Naive thymus-derived CD8-positive, alpha-beta T cell (primary cell): ENCODE data around the gene WRAP73. TPM values are rescaled to one million over a fixed set of nuclear protein-coding genes. Genes with fewer than 3 reads are reported as not detected.

Source experiments
- ATAC-seq, 2 donors: fragments of 150-1000 bp; cut with Tn5 transposase in 1 of 2; sonication (Bioruptor Pico), chemical (Tn5 transposase) in 1 of 2; 1 replicate in 1 of 2; 2 replicates in 1 of 2; pipeline ENCODE4 v1.10.0; 2021; ENCODE audit warnings: mild to moderate bottlenecking in 2 of 2, moderate library complexity in 2 of 2
- POLR2A ChIA-PET: fragments of 350-600 bp; sonication (Branson Sonifier 250); formaldehyde crosslinking; loops from one replicate; lab custom pipeline; 2021; ENCODE audit warnings: antibody characterized with exemption; lab: Charles Lee
- DNase-seq, 10 donors: peaks; one replicate each; pipeline versions ENCODE4 v3.0.0 to v3.0.0-alpha.2; 2020 to 2022
- H3K27ac Mint-ChIP-seq, 10 donors: one replicate each; pipeline ENCODE4 v1.8.0; 2020 to 2022; ENCODE audit warnings: mild to moderate bottlenecking in 10 of 10, mixed read lengths in 10 of 10, moderate library complexity in 4 of 10, inconsistent platforms in 1 of 10
- H3K27me3 Mint-ChIP-seq, 5 donors: one replicate each; pipeline ENCODE4 v1.8.0; 2021 to 2022; ENCODE audit warnings: mixed read lengths in 5 of 5
- H3K36me3 Mint-ChIP-seq, 3 donors: one replicate each; pipeline ENCODE4 v1.8.0; 2020 to 2022; ENCODE audit warnings: mixed read lengths in 3 of 3, mild to moderate bottlenecking in 2 of 3, inconsistent platforms in 1 of 3
- H3K4me1 Mint-ChIP-seq, 4 donors: one replicate each; pipeline ENCODE4 v1.8.0; 2021 to 2022; ENCODE audit warnings: mixed read lengths in 4 of 4
- H3K4me3 Mint-ChIP-seq, 10 donors: one replicate each; pipeline ENCODE4 v1.8.0; 2020 to 2022; ENCODE audit warnings: mild to moderate bottlenecking in 10 of 10, mixed read lengths in 10 of 10, moderate library complexity in 6 of 10, inconsistent platforms in 1 of 10
- H3K9me3 Mint-ChIP-seq, 9 donors: one replicate each; pipeline ENCODE4 v1.8.0; 2020 to 2022; ENCODE audit warnings: mixed read lengths in 9 of 9, mild to moderate bottlenecking in 3 of 9, inconsistent platforms in 1 of 9, moderate library complexity in 1 of 9
- polyA plus RNA-seq, 3 donors: library from polyadenylated mRNA; unstranded; fragments of 300-500 nt; fragmentation: Illumina TruSeq; gene quantifications; one replicate each; pipeline ENCODE4 v1.2.3, GENCODE V29; 2021
- total RNA-seq, 8 experiments: library from RNA in 2 of 8; stranded (reverse) in 2 of 8; gene quantifications; one replicate each; pipeline ENCODE4 v1.2.3 and lab custom pipeline; 2021 to 2026

Gene WRAP73
- total and polyA plus RNA-seq, 5 experiments from 2014 or later = 26.3 to 46.8 (median 32.1) TPM

DNA sequence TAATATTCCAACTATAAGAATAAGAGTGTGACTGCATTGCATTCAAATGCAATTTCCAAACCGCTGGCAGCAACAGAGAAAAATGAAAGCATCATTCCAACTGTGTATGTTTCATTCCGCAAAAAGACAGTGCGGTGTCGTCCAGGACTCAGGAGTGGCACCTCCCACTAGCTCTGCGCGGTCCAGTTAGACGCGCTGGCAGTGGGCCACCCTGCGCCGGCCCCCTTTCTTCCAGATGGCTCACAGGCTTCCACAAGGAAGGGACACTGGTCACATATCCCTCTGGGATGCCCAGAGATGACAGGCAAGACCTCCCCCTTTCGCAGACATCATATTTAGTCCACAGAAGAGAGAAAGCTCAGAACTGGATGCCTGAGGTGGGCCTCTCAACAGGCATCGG, 11.9 kb downstream of the WRAP73 start:
- H3K27me3 Mint-ChIP-seq = no peaks in the 10 kb centered on the region
- no peak for DNase-seq
- POLR2A ChIA-PET = interaction anchor here (0.9 kb wide), 1 partner anchor 11 kb away, joined by 3 read pairs; no protein-coding TSS in a partner anchor
- no peak for ATAC-seq
- peaks cover 0 to 69% (median 13%) of the 10 kb centered on the region in 3 donors for H3K36me3 Mint-ChIP-seq
- no peaks in the 10 kb centered on the region for H3K9me3 Mint-ChIP-seq
- no peak overlapping the region for H3K4me3 Mint-ChIP-seq
- H3K27ac Mint-ChIP-seq = no peak overlapping the region
- peaks cover 0 to 4% (median 2%) of the 10 kb centered on the region in 4 donors for H3K4me1 Mint-ChIP-seq

DNA sequence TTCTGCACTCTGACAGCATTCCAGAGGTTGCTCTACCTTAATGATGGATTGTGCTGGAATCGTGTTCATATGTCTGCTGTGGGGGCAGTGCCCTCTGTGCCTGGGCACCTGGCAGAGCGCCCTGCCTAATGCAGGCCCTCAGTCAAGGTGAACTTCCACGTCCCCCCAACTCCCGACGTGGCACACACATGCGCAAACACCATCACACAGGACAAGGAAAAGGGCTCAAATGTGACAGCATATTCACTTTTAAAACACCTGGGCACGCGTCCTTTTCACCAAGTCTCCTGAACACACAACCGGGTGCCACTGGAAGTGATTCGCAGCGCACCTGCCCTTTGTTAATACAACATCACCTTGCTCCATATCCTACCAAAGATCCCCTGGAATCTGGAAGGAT, 13.4 kb downstream of the WRAP73 start:
- POLR2A ChIA-PET = no interaction called here
- no peak for DNase-seq
- Mint-ChIP-seq H3K27me3 (no peaks in the 10 kb centered on the region), H3K36me3 (peaks cover 0 to 59% (median 13%) of the 10 kb centered on the region in 3 donors), H3K4me3 (peak overlapping the region in 1 of 10 donors; percentile 41), H3K9me3 (no peaks in the 10 kb centered on the region), H3K4me1 (peaks cover 0 to 4% (median 0%) of the 10 kb centered on the region in 4 donors), H3K27ac (no peak overlapping the region)
- no peak for ATAC-seq

GRCh38 chr1:3636080-3636479, 13.8 kb downstream of the WRAP73 start:
- POLR2A ChIA-PET = no interaction called here
- Mint-ChIP-seq H3K4me3 (no peak overlapping the region), H3K27me3 (no peaks in the 10 kb centered on the region), H3K27ac (no peak overlapping the region), H3K36me3 (peaks cover 0 to 57% (median 13%) of the 10 kb centered on the region in 3 donors), H3K4me1 (peaks cover 0 to 4% (median 0%) of the 10 kb centered on the region in 4 donors), H3K9me3 (no peaks in the 10 kb centered on the region)
- no peak for ATAC-seq
- no peak for DNase-seq

DNA sequence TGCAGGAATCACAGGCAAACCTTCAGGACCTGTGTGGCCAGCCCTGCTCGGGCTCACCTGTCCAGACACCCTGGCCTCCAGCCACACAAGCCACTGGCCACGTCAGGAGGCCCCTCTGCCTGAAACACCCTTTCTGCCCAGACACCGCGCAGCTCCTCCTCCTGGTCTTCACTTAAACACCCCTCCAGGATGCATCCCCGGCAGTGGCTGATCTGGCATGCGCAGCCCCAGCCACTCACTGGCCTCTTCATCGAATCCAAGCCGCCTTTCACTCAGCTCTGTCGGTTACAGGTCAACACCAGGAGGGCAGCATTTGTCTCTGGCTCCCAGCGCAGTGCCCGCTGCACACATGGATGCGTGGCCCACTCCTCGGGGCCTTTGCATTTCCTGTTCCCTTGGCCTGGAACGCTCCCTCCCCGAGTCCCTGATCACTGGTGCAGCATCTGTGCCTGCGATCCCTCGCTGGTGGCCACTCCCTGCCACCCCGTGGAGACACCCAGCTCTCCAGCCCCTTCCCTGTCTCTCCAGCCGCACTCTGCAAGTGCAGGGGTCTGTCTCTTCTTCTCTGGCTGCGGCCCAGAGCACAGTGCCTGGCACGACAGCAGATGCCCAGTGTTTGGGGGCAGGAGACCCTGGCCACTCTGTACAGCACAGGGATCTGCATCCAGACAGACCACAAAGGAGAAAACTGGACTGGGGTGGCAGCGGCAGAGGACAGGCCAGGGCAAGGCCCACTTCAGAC, 15.7 kb downstream of the WRAP73 start:
- Mint-ChIP-seq H3K27ac (no peak overlapping the region), H3K27me3 (no peaks in the 10 kb centered on the region), H3K36me3 (peaks cover 0 to 70% (median 13%) of the 10 kb centered on the region in 3 donors), H3K4me3 (no peak overlapping the region), H3K4me1 (peaks cover 0 to 4% (median 0%) of the 10 kb centered on the region in 4 donors), H3K9me3 (no peaks in the 10 kb centered on the region)
- POLR2A ChIA-PET = no interaction called here
- ATAC-seq = no peak
- no peak for DNase-seq

DNA sequence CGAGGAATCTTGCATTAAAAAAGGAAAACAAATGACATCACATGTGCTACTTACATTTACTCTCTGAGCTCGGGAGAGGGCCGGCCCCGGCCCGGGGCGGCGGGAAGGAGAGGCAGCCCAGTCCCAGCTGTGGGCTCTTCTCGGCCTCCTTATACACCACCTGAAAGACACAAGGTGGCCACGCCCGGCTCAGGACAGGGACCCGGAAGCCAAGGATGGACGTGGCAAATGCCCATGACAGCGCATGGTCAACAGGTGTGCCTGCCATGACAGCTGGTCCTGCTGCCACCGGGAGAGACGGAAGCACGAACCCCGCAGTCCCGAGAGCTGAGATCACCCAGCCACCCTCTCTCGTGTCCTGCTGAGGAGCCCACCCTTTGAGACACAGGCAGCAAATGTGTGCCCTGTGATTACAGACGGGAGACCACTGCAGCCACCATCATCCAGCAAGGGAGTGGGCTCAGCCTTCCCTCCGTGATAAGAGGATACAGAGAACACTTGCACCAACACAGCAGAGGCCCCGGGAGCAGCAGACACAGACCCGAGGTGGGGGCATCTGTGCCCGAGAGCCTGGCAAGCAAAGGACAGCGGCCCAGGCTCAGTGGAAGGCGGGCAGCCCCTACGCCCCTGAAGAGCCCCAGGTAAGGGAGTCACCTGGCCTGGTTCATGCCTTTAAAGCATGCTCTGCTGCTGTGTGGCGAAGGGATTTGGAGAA, 16.4 kb downstream of the WRAP73 start:
- POLR2A ChIA-PET = interaction anchor here (0.7 to 0.9 kb wide), 2 partner anchors 16 to 224 kb away, joined by 3 to 4 read pairs; partner anchors contain the start of gene WRAP73
- no peak overlapping the region for H3K4me3 Mint-ChIP-seq
- peaks cover 0 to 72% (median 16%) of the 10 kb centered on the region in 3 donors for H3K36me3 Mint-ChIP-seq

DNA sequence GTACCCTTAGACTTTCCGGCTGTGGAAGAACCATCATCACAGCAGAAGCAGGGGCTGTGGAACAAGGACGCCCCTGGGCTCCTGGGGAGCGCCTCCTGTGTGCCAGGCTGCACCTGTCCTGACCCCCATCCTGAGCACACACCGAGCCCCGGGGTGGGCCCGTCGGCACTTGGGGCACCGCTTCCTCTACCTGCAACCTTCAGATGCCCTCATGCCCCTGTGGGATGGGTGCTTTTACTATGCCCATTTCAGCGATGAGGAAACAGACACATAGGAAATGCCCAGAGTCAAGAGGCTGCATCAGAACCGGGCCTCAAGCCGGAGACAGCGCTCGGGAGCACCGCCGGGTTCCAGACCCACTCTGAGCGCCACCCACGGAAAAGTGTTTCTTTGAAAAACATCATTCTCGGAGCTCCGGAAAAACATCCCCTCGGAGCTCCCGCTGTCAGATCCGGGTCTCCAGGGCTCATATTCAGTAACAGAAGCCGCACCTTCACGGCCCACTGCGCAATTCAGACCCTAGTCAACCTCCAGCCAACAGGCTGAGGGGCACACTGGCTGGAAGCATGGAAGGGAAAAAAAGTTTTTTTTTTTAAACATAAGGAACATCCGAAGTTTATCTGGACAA, 17.1 kb downstream of the WRAP73 start:
- no peak for DNase-seq
- no peaks in the 10 kb centered on the region for H3K9me3 Mint-ChIP-seq
- peaks cover 0 to 71% (median 16%) of the 10 kb centered on the region in 3 donors for H3K36me3 Mint-ChIP-seq
- POLR2A ChIA-PET = interaction anchor here (0.7 to 0.9 kb wide), 2 partner anchors 17 to 225 kb away, joined by 3 to 4 read pairs; partner anchors contain the start of gene WRAP73
- no peak for ATAC-seq
- H3K4me3 Mint-ChIP-seq = no peak overlapping the region
- no peaks in the 10 kb centered on the region for H3K27me3 Mint-ChIP-seq
- H3K27ac Mint-ChIP-seq = no peak overlapping the region
- peaks cover 0 to 4% (median 0%) of the 10 kb centered on the region in 4 donors for H3K4me1 Mint-ChIP-seq

More for the DNA sequence above, 16.4 kb downstream of the WRAP73 start:
- Mint-ChIP-seq H3K27me3 (no peaks in the 10 kb centered on the region), H3K27ac (no peak overlapping the region), H3K4me1 (peaks cover 0 to 4% (median 0%) of the 10 kb centered on the region in 4 donors), H3K9me3 (no peaks in the 10 kb centered on the region)
- no peak for DNase-seq
- ATAC-seq = no peak

DNA sequence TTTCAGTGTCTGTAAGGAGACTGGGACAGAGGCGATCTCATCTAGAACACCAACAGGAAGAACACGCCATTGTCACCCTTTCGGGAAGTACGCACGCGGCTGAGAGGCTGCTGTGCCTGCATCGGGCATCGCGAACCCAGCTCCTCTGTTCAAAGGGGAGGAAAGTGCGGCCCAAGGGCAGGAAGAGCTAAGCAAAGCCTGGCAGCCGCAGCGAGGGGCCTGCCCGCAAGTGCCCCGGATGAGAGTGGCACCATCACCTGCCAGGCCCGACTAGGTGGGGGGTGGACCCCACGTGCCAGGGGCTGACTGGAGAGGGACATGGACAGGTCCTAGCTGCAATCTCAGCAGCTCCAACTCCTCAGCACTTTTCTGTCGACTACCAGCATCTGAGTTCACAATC, 17.6 kb downstream of the WRAP73 start:
- H3K36me3 Mint-ChIP-seq = peaks cover 0 to 72% (median 18%) of the 10 kb centered on the region in 3 donors
- no peak overlapping the region for H3K4me3 Mint-ChIP-seq
- peaks cover 0 to 4% (median 0%) of the 10 kb centered on the region in 4 donors for H3K4me1 Mint-ChIP-seq
- no peak overlapping the region for H3K27ac Mint-ChIP-seq
- ATAC-seq (no peak), DNase-seq (no peak)
- POLR2A ChIA-PET = interaction anchor here (0.9 kb wide), 1 partner anchor 17 kb away, joined by 3 read pairs; the partner anchor contains the start of gene WRAP73
- H3K9me3 Mint-ChIP-seq = no peaks in the 10 kb centered on the region
- H3K27me3 Mint-ChIP-seq = no peaks in the 10 kb centered on the region

GRCh38 chr1:3631320-3632260, 18.3 kb downstream of the WRAP73 start:
- Mint-ChIP-seq H3K9me3 (no peaks in the 10 kb centered on the region), H3K27me3 (no peaks in the 10 kb centered on the region), H3K4me3 (no peak overlapping the region), H3K4me1 (peaks cover 0 to 4% (median 0%) of the 10 kb centered on the region in 4 donors), H3K36me3 (peaks cover 0 to 66% (median 14%) of the 10 kb centered on the region in 3 donors), H3K27ac (no peak overlapping the region)
- POLR2A ChIA-PET = no interaction called here
- ATAC-seq = no peak
- DNase-seq = no peak

- ATAC-seq (no peak), DNase-seq (no peak)
- Mint-ChIP-seq H3K27me3 (no peaks in the 10 kb centered on the region), H3K9me3 (no peaks in the 10 kb centered on the region), H3K36me3 (peaks cover 0 to 64% (median 11%) of the 10 kb centered on the region in 3 donors), H3K4me3 (no peak overlapping the region), H3K27ac (no peak overlapping the region), H3K4me1 (peaks cover 2 to 6% (median 5%) of the 10 kb centered on the region in 4 donors)
- POLR2A ChIA-PET = no interaction called here
Measured at GRCh38 chr1:3630914-3631313, 19.0 kb downstream of the WRAP73 start.

GRCh38 chr1:3630161-3630611, 19.7 kb downstream of the WRAP73 start:
- Mint-ChIP-seq H3K27ac (peak overlapping the region in 1 of 10 donors; percentile 65), H3K9me3 (no peaks in the 10 kb centered on the region), H3K4me1 (peaks cover 2 to 10% (median 9%) of the 10 kb centered on the region in 4 donors), H3K27me3 (no peaks in the 10 kb centered on the region), H3K4me3 (no peak overlapping the region), H3K36me3 (peaks cover 0 to 57% (median 11%) of the 10 kb centered on the region in 3 donors)
- ATAC-seq = no peak
- POLR2A ChIA-PET = interaction anchor here (1.4 kb wide), 1 partner anchor 22 kb away, joined by 3 read pairs; the partner anchor contains the start of gene TP73
- no peak for DNase-seq

DNA sequence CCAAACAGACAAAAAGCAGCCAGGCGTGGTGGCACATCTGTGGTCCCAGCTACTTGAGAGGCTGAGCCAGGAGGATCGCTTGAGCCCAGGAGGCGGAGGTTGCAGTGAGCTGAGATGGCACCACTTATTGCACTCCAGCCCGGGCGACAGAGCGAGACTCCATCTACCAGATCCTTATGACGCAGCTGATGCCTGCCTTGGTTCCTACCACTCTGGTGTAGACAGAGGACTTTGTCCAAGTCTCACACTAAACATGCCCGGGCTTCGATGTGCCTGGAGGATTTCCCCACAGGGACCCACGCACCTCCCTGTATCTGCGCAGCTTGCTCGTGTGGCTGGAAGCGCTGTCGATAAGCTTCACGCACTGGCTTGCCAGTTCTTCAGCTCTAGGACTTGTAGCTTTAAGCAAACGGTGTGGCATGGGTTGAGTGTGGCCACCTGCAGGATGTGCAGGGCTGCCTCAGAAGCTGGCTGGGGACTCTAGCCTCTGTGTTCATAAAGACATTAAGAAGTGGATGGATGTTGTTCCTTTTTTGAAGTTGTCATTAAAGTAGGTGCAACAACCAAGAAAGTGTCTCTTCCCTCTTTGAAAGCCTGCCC, 20.2 kb downstream of the WRAP73 start:
- no peak for DNase-seq
- peaks cover 0 to 53% (median 10%) of the 10 kb centered on the region in 3 donors for H3K36me3 Mint-ChIP-seq
- peaks cover 0 to under 1% (median 0%) of the 10 kb centered on the region in 5 donors for H3K27me3 Mint-ChIP-seq
- H3K4me3 Mint-ChIP-seq = no peak overlapping the region
- POLR2A ChIA-PET = interaction anchor here (1.4 kb wide), 1 partner anchor 23 kb away, joined by 3 read pairs; the partner anchor contains the start of gene TP73
- no peaks in the 10 kb centered on the region for H3K9me3 Mint-ChIP-seq
- peak overlapping the region in 2 of 10 donors; percentile 20 to 65 for H3K27ac Mint-ChIP-seq
- no peak for ATAC-seq
- H3K4me1 Mint-ChIP-seq = peaks cover 3 to 13% (median 10%) of the 10 kb centered on the region in 4 donors
